ENCODE measurements around the gene SPOCK3. TPM values are rescaled to one million over a fixed set of nuclear protein-coding genes. Genes with fewer than 3 reads are reported as not detected.

The SPOCK3 gene
- polyA plus RNA-seq, 3 donors, result 0.31 to 1.9 (median 1.2) TPM

DNA sequence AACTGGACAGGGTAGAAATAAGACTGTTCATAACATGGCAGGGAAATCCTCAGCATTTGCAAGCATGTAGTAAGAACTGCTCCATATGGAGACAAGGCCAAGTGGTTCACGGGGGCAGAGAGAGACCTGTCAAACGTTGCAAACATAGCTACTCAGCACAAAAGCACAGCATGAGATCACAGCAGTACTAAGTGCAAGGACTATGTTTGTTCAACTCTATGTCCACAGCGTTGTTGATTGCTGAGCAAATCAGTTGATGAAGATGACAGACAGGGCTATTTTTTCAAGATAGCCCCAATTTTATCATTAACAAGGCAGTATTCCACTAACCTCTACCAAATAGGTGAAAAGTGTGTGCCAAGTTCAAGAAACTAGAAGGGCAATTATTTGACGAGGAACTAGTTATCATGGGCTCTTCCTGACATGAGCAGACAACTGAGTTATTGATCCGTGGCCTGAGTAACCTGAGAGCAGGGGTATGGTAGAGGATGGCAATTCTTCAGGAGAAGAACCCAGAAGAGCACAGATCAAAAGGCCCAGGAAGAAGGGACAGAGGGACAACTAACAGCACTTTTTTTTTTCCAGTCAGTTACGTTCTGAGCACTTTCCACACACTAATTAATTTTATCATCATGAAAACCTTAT is 57.4 kb downstream of the SPOCK3 start:
- Histone ChIP-seq H3K27ac (ENCODE audit: low read depth in 1 of 2, low read length in 2 of 2) (no peak overlapping the region), H3K79me2 (ENCODE audit: insufficient read depth, low read length) (no peaks in the 10 kb centered on the region), H3K9ac (ENCODE audit: insufficient read depth, low read length, poor library complexity, severe bottlenecking) (no peak overlapping the region), H3K4me1 (ENCODE audit: control insufficient read depth in 1 of 2, insufficient read depth in 2 of 2, low read length in 2 of 2) (no peaks in the 10 kb centered on the region), H3K9me3 (replicated peaks in 1 of 2; ENCODE audit: control insufficient read depth in 1 of 2, insufficient read depth in 1 of 2, low read length in 2 of 2) (no peaks in the 10 kb centered on the region), H3K4me2 (replicated peaks; ENCODE audit: extremely low read depth, low read length, poor library complexity, severe bottlenecking) (no peak overlapping the region), H2AFZ (ENCODE audit: insufficient read depth, low read depth, low read length, poor library complexity, severe bottlenecking) (no peak overlapping the region), H3K36me3 (replicated peaks in 1 of 2; ENCODE audit: control insufficient read depth in 1 of 2, insufficient read depth in 2 of 2, low read length in 2 of 2) (no peaks in the 10 kb centered on the region), H4K20me1 (ENCODE audit: insufficient read depth, low read length) (no peaks in the 10 kb centered on the region), H3K27me3 (ENCODE audit: control insufficient read depth in 2 of 2, insufficient read depth in 2 of 2, low read length in 2 of 2) (no peaks in the 10 kb centered on the region), H3K4me3 (replicated peaks in 1 of 3; ENCODE audit: low read depth in 2 of 3, low read length in 3 of 3) (no peak overlapping the region)
- intact Hi-C loops (cut with micrococcal nuclease), result no loop called here
- no peaks in the 10 kb centered on the region for H3K4me1 Mint-ChIP-seq
- WGBS (ENCODE audit: insufficient coverage), result 95% methylated on average over 4 of the region's 6 CpGs
- H3K27me3 Mint-ChIP-seq (ENCODE audit: low read depth in 3 of 3), result peaks cover 0 to 2% (median 0%) of the 10 kb centered on the region in 3 donors
- H3K4me3 Mint-ChIP-seq, result no peak overlapping the region
- TF ChIP-seq CTCF (IDR thresholded peaks at IDR 0.05), result no peak
- H3K9me3 Mint-ChIP-seq, result peaks cover 0 to 5% (median 2%) of the 10 kb centered on the region in 7 donors
- no peak for DNase-seq
- H3K27ac Mint-ChIP-seq, result no peak overlapping the region
- no peaks in the 10 kb centered on the region for H3K36me3 Mint-ChIP-seq

- intact Hi-C loops (cut with micrococcal nuclease), result no loop called here
- 93% methylated on average over 1 of the region's 1 CpG for WGBS (ENCODE audit: insufficient coverage)
- no peak overlapping the region for H3K27ac Mint-ChIP-seq
- no peaks in the 10 kb centered on the region for H3K36me3 Mint-ChIP-seq
- H3K4me1 Mint-ChIP-seq, result no peaks in the 10 kb centered on the region
- no peak for DNase-seq
- no peaks in the 10 kb centered on the region for H3K36me3 ChIP-seq (replicated peaks in 1 of 2; ENCODE audit: control insufficient read depth in 1 of 2, insufficient read depth in 2 of 2, low read length in 2 of 2)
- no peaks in the 10 kb centered on the region for H3K4me1 ChIP-seq (ENCODE audit: control insufficient read depth in 1 of 2, insufficient read depth in 2 of 2, low read length in 2 of 2)
- H3K9ac ChIP-seq (ENCODE audit: insufficient read depth, low read length, poor library complexity, severe bottlenecking), result no peak overlapping the region
- H3K4me2 ChIP-seq (replicated peaks; ENCODE audit: extremely low read depth, low read length, poor library complexity, severe bottlenecking), result no peak overlapping the region
- peaks cover 0 to 2% (median 0%) of the 10 kb centered on the region in 3 donors for H3K27me3 Mint-ChIP-seq (ENCODE audit: low read depth in 3 of 3)
- H2AFZ ChIP-seq (ENCODE audit: insufficient read depth, low read depth, low read length, poor library complexity, severe bottlenecking), result no peak overlapping the region
- H3K4me3 Mint-ChIP-seq, result no peak overlapping the region
- H3K27ac ChIP-seq (ENCODE audit: low read depth in 1 of 2, low read length in 2 of 2), result no peak overlapping the region
- H4K20me1 ChIP-seq (ENCODE audit: insufficient read depth, low read length), result no peaks in the 10 kb centered on the region
- H3K79me2 ChIP-seq (ENCODE audit: insufficient read depth, low read length), result no peaks in the 10 kb centered on the region
- no peaks in the 10 kb centered on the region for H3K27me3 ChIP-seq (ENCODE audit: control insufficient read depth in 2 of 2, insufficient read depth in 2 of 2, low read length in 2 of 2)
- no peak overlapping the region for H3K4me3 ChIP-seq (replicated peaks in 1 of 3; ENCODE audit: low read depth in 2 of 3, low read length in 3 of 3)
- peaks cover 0 to 8% of the 10 kb centered on the region in 2 donors for H3K9me3 ChIP-seq (replicated peaks in 1 of 2; ENCODE audit: control insufficient read depth in 1 of 2, insufficient read depth in 1 of 2, low read length in 2 of 2)
- TF ChIP-seq CTCF (IDR thresholded peaks at IDR 0.05), result no peak
- peaks cover 3 to 12% (median 4%) of the 10 kb centered on the region in 7 donors for H3K9me3 Mint-ChIP-seq
These were observed 62.4 kb downstream of the SPOCK3 start for GRCh38 chr4:167171928-167172327.

Measured in CD14-positive monocyte (primary cell).